AG04449 (cell line): ENCODE results near the gene UVRAG.

Source experiments
- CTCF ChIA-PET: fragments of 350-600 bp; formaldehyde crosslinking; extraction: SDS; loops from one replicate; lab custom pipeline; 2021; ENCODE audit warnings: antibody characterized with exemption; lab: Yijun Ruan, JAX
- POLR2A ChIA-PET: fragments of 400-600, 350-600 bp; formaldehyde crosslinking; extraction: SDS; loops from one replicate; lab custom pipeline; 2020; ENCODE audit warnings: antibody characterized with exemption, inconsistent platforms; lab: Yijun Ruan, JAX
- DNase-seq: peaks from one replicate; pipeline ENCODE4 v3.0.0-alpha.2; 2010; ENCODE audit warnings: low read depth, low spot score
- H3K4me3 ChIP-seq: 2 replicates; pipeline ENCODE4 v1.5.1; 2011; ENCODE audit warnings: low read depth, mild to moderate bottlenecking, control low read depth, low read length
- CTCF ChIP-seq: IDR thresholded peaks from one replicate; pipeline ENCODE4 v1.5.1; 2011; ENCODE audit warnings: mild to moderate bottlenecking, moderate library complexity, low read length, control low read depth, inconsistent platforms; ENCODE audit not compliant: insufficient read depth; ENCODE audit errors: missing control alignments

UVRAG gene

GRCh38 chr11:75776546-75776945 lies 38.5 kb upstream of the UVRAG start:
- POLR2A ChIA-PET = interaction anchor here (0.6 kb wide), 1 partner anchor 614 kb away, joined by 6 read pairs; no protein-coding TSS in a partner anchor
- CTCF ChIA-PET = interaction anchor here (1.1 to 1.8 kb wide), 2 partner anchors 26 to 27 kb away, joined by 5 to 15 read pairs; no protein-coding TSS in a partner anchor
- no peak overlapping the region for H3K4me3 ChIP-seq
- no peak for DNase-seq
- TF ChIP-seq CTCF = no peak

- POLR2A ChIA-PET = no interaction called here
- CTCF ChIA-PET = interaction anchor here (0.9 to 1.8 kb wide), 2 partner anchors 11 to 25 kb away, joined by 3 to 15 read pairs; no protein-coding TSS in a partner anchor
- no peak for TF ChIP-seq CTCF
- no peak for DNase-seq
- no peak overlapping the region for H3K4me3 ChIP-seq
Observed at GRCh38 chr11:75777461-75778110, 37.4 kb upstream of the UVRAG start.

- CTCF ChIA-PET = no interaction called here
- POLR2A ChIA-PET = no interaction called here
Observed at GRCh38 chr11:75778962-75779361, 36.0 kb upstream of the UVRAG start.

GRCh38 chr11:75779960-75780359 lies 35.0 kb upstream of the UVRAG start:
- ChIA-PET CTCF (interaction anchor here (2.2 kb wide), 1 partner anchor 23 kb away, joined by 11 read pairs; no protein-coding TSS in a partner anchor), POLR2A (no interaction called here)
- H3K4me3 ChIP-seq = no peak overlapping the region
- no peak for TF ChIP-seq CTCF
- DNase-seq = no peak

More at GRCh38 chr11:75778962-75779361, 36.0 kb upstream of the UVRAG start:
- no peak for TF ChIP-seq CTCF
- H3K4me3 ChIP-seq = no peak overlapping the region
- DNase-seq = no peak

GRCh38 chr11:75780888-75781287 lies 34.1 kb upstream of the UVRAG start:
- H3K4me3 ChIP-seq = no peak overlapping the region
- TF ChIP-seq CTCF = no peak
- ChIA-PET POLR2A (no interaction called here), CTCF (interaction anchor here (2.2 kb wide), 1 partner anchor 22 kb away, joined by 11 read pairs; no protein-coding TSS in a partner anchor)
- no peak for DNase-seq

- no peak for DNase-seq
- POLR2A ChIA-PET = no interaction called here
- TF ChIP-seq CTCF = no peak
- no peak overlapping the region for H3K4me3 ChIP-seq
- CTCF ChIA-PET = interaction anchor here (2.2 kb wide), 1 partner anchor 21 kb away, joined by 11 read pairs; no protein-coding TSS in a partner anchor
Observed at GRCh38 chr11:75781296-75781695, 33.7 kb upstream of the UVRAG start.
